Liver (tissue), 9 donors: ENCODE data around the gene HNRNPA0. TPM values are rescaled to one million over a fixed set of nuclear protein-coding genes. Genes with fewer than 3 reads are reported as not detected.

Experiments
- DNase-seq: peaks from one replicate; pipeline ENCODE4 v3.0.0-alpha.2; 2017; ENCODE audit warnings: low spot score
- H3K27ac ChIP-seq, 2 donors: one replicate each; pipeline ENCODE4 v1.7.0; 2013; ENCODE audit warnings: inconsistent platforms in 2 of 2, low read length in 2 of 2, control low read depth in 1 of 2, low read depth in 1 of 2, mild to moderate bottlenecking in 1 of 2
- H3K27me3 ChIP-seq, 4 donors: one replicate each; pipeline versions ENCODE4 v1.6.1 to v1.7.0; 2013; ENCODE audit warnings: low read length in 3 of 4, inconsistent platforms in 1 of 4, mild to moderate bottlenecking in 1 of 4, moderate library complexity in 1 of 4; ENCODE audit not compliant: control insufficient read depth in 4 of 4, insufficient read depth in 4 of 4
- H3K36me3 ChIP-seq, 4 donors: one replicate each; pipeline versions ENCODE4 v1.6.1 to v1.7.0; 2013; ENCODE audit warnings: low read length in 3 of 4, mild to moderate bottlenecking in 3 of 4, low read depth in 1 of 4, moderate library complexity in 1 of 4; ENCODE audit not compliant: control insufficient read depth in 4 of 4, insufficient read depth in 3 of 4
- H3K4me1 ChIP-seq, 4 donors: one replicate each; pipeline versions ENCODE4 v1.6.1 to v1.7.0; 2013; ENCODE audit warnings: low read length in 3 of 4, mild to moderate bottlenecking in 3 of 4, moderate library complexity in 1 of 4; ENCODE audit not compliant: control insufficient read depth in 4 of 4, insufficient read depth in 4 of 4
- H3K4me3 ChIP-seq, 3 donors: one replicate each; pipeline versions ENCODE4 v1.6.1 to v1.7.0; 2013; ENCODE audit warnings: low read length in 3 of 3, control low read depth in 1 of 3, low read depth in 1 of 3, mild to moderate bottlenecking in 1 of 3
- H3K9ac ChIP-seq, 2 donors: one replicate each; pipeline ENCODE4 v1.7.0; 2013; ENCODE audit warnings: low read length in 2 of 2, mild to moderate bottlenecking in 2 of 2, moderate library complexity in 2 of 2, control low read depth in 1 of 2, low read depth in 1 of 2
- H3K9me3 ChIP-seq, 4 donors: one replicate each; pipeline versions ENCODE4 v1.6.1 to v1.7.0; 2013; ENCODE audit warnings: low read length in 3 of 4; ENCODE audit not compliant: control insufficient read depth in 4 of 4
- CTCF ChIP-seq: fragments of 150-350 bp; IDR thresholded peaks from 2 replicates; pipeline ENCODE4 v1.5.1; 2017; ENCODE audit warnings: improper control_type of control experiment, low read depth, low read length; ENCODE audit not compliant: missing input control
- EGR1 ChIP-seq, 2 donors: IDR thresholded peaks; 2 replicates each; pipeline ENCODE4 v1.6.1; 2016 to 2018; ENCODE audit warnings: antibody characterized with exemption in 2 of 2, low read depth in 2 of 2
- FOXA2 ChIP-seq: IDR thresholded peaks from 2 replicates; pipeline ENCODE4 v1.6.1; 2016; ENCODE audit warnings: antibody characterized with exemption
- HNF4G ChIP-seq: IDR thresholded peaks from 2 replicates; pipeline ENCODE4 v1.6.1; 2016; ENCODE audit warnings: antibody characterized with exemption
- JUND ChIP-seq, 2 donors: IDR thresholded peaks; 2 replicates each; pipeline ENCODE4 v1.6.1; 2016; ENCODE audit warnings: antibody characterized with exemption in 2 of 2
- MAX ChIP-seq: IDR thresholded peaks from 2 replicates; pipeline ENCODE4 v1.6.1; 2016; ENCODE audit warnings: antibody characterized with exemption
- NR2F2 ChIP-seq: IDR thresholded peaks from 2 replicates; pipeline ENCODE4 v1.6.1; 2016; ENCODE audit warnings: antibody characterized with exemption
- RAD21 ChIP-seq, 2 donors: IDR thresholded peaks; 2 replicates each; pipeline ENCODE4 v1.6.1; 2016; ENCODE audit warnings: antibody characterized with exemption in 2 of 2, mild to moderate bottlenecking in 2 of 2
- REST ChIP-seq: IDR thresholded peaks from 2 replicates; pipeline ENCODE4 v1.6.1; 2016; ENCODE audit warnings: antibody characterized with exemption, mild to moderate bottlenecking
- RXRA ChIP-seq, 2 donors: IDR thresholded peaks; 2 replicates each; pipeline ENCODE4 v1.6.1; 2017 to 2018; ENCODE audit warnings: antibody characterized with exemption in 2 of 2, mild to moderate bottlenecking in 1 of 2
- TAF1 ChIP-seq: conservative IDR thresholded peaks from 2 replicates; pipeline ENCODE4 v1.6.1; 2016; ENCODE audit warnings: antibody characterized with exemption, mild to moderate bottlenecking
- YY1 ChIP-seq: IDR thresholded peaks from 2 replicates; pipeline ENCODE4 v1.6.1; 2016; ENCODE audit warnings: antibody characterized with exemption, mild to moderate bottlenecking
- WGBS: extraction: QIAGEN DNeasy Blood & Tissue Kit; methylation state at CpG from one replicate; pipeline ENCODE4 v1.1.7; 2013; 5-methylcytosine and 5-hydroxymethylcytosine counted together
- polyA plus RNA-seq, 2 donors: library from polyadenylated mRNA; stranded (reverse) in 1 of 2; unstranded in 1 of 2; fragments of 200-250 nt in 1 of 2; fragments of >200 nt in 1 of 2; fragmentation: Nextera tagmentation in 1 of 2; extraction: Ambion mirVana in 1 of 2; gene quantifications; one replicate each; pipeline versions ENCODE4 v1.2.1 to v1.2.3, GENCODE V29; 2013 to 2015
- total RNA-seq, 2 donors: library from RNA; depleted of rRNA; stranded (reverse); fragments of >200 nt; gene quantifications; one replicate each; pipeline ENCODE4 v1.2.3, GENCODE V29; 2014
- TF ChIP-seq, protein P1 (sequence below): IDR thresholded peaks from 2 replicates; pipeline ENCODE4 v1.6.1; 2016; ENCODE audit warnings: antibody characterized with exemption
- TF ChIP-seq, protein P2 (sequence below): IDR thresholded peaks from 2 replicates; pipeline ENCODE4 v1.6.1; 2016; ENCODE audit warnings: antibody characterized with exemption
- donor health status: healthy.
- donor health status: healthy.
- donor health status: healthy.
- donor health status: healthy.
- donor health status: healthy.

The HNRNPA0 gene
- total and polyA plus RNA-seq, 4 donors: 1.8 to 12.9 (median 7.6) TPM

GRCh38 chr5:137716337-137716736 lies 37.8 kb downstream of the HNRNPA0 start (continued):
- TF ChIP-seq JUND (IDR thresholded peaks at IDR 0.05) (no peak), HNF4G (no peak)

DNA sequence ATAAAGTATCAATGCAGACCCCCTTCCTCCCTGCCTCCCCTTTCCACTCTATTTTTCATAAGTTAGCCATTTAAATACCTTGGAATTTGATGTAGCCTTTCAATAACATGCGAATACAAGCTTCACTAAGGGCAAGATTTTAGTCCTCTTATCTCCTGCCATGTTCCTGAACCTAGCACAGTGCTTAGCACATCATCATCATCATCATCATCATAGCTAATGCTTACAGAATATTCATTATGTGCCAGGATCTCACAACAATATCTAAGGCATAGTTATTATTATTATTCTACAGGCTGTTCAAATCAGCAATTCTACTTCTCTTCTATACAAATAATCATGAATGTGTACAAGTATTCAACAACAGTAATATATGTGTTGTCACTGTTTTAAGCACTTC lies 38.7 kb downstream of the HNRNPA0 start:
- no peak for TF ChIP-seq MAX
- TF ChIP-seq RXRA (IDR thresholded peaks at IDR 0.05): no peak
- TF ChIP-seq CTCF: no peak
- TF ChIP-seq, protein P1, sequence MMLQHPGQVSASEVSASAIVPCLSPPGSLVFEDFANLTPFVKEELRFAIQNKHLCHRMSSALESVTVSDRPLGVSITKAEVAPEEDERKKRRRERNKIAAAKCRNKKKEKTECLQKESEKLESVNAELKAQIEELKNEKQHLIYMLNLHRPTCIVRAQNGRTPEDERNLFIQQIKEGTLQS: no peak
- TF ChIP-seq YY1: no peak
- TF ChIP-seq NR2F2: no peak
- TF ChIP-seq JUND (IDR thresholded peaks at IDR 0.05): no peak
- TF ChIP-seq REST: no peak
- TF ChIP-seq, protein P2, sequence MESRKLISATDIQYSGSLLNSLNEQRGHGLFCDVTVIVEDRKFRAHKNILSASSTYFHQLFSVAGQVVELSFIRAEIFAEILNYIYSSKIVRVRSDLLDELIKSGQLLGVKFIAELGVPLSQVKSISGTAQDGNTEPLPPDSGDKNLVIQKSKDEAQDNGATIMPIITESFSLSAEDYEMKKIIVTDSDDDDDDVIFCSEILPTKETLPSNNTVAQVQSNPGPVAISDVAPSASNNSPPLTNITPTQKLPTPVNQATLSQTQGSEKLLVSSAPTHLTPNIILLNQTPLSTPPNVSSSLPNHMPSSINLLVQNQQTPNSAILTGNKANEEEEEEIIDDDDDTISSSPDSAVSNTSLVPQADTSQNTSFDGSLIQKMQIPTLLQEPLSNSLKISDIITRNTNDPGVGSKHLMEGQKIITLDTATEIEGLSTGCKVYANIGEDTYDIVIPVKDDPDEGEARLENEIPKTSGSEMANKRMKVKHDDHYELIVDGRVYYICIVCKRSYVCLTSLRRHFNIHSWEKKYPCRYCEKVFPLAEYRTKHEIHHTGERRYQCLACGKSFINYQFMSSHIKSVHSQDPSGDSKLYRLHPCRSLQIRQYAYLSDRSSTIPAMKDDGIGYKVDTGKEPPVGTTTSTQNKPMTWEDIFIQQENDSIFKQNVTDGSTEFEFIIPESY: no peak
- DNase-seq: no peak
- Histone ChIP-seq H3K9me3 (peaks cover 0 to 2% (median 0%) of the 10 kb centered on the region in 4 donors), H3K36me3 (peaks cover 0 to 2% (median 0%) of the 10 kb centered on the region in 4 donors), H3K9ac (no peak overlapping the region), H3K4me3 (no peak overlapping the region), H3K27me3 (no peaks in the 10 kb centered on the region), H3K27ac (no peak overlapping the region), H3K4me1 (peaks cover 0 to 11% (median 4%) of the 10 kb centered on the region in 4 donors)
- WGBS: 93% methylated on average over 1 of the region's 1 CpG

GRCh38 chr5:137714946-137715345 lies 39.2 kb downstream of the HNRNPA0 start:
- peaks cover 0 to 2% (median 0%) of the 10 kb centered on the region in 4 donors for H3K9me3 ChIP-seq
- peaks cover 0 to 2% (median 0%) of the 10 kb centered on the region in 4 donors for H3K36me3 ChIP-seq
- H3K27ac ChIP-seq: no peak overlapping the region
- no peaks in the 10 kb centered on the region for H3K27me3 ChIP-seq
- H3K4me3 ChIP-seq: no peak overlapping the region
- DNase-seq: no peak
- no peak overlapping the region for H3K9ac ChIP-seq
- H3K4me1 ChIP-seq: peaks cover 0 to 7% (median under 1%) of the 10 kb centered on the region in 4 donors
- no peak for TF ChIP-seq CTCF
- TF ChIP-seq, protein P1: no peak
- TF ChIP-seq YY1: no peak
- no peak for TF ChIP-seq REST
- no peak for TF ChIP-seq RAD21 (IDR thresholded peaks at IDR 0.05)
- TF ChIP-seq TAF1: no peak
- TF ChIP-seq RXRA (IDR thresholded peaks at IDR 0.05): no peak
- TF ChIP-seq EGR1 (IDR thresholded peaks at IDR 0.05; ENCODE audit: low read depth in 2 of 2): no peak
- no peak for TF ChIP-seq FOXA2
- TF ChIP-seq HNF4G: no peak
